ENCODE measurements around the gene FBXO31.
"Not testable (repeated sequence)": the region's sequence is repeated elsewhere in the genome, so short reads cannot be mapped to it uniquely, and the experiment has no call there.

The FBXO31 gene

GRCh38 chr16:87342978-87343752 lies 40.4 kb downstream of the FBXO31 start:
- DNase-seq (ENCODE audit: low read depth), result no peak

DNA sequence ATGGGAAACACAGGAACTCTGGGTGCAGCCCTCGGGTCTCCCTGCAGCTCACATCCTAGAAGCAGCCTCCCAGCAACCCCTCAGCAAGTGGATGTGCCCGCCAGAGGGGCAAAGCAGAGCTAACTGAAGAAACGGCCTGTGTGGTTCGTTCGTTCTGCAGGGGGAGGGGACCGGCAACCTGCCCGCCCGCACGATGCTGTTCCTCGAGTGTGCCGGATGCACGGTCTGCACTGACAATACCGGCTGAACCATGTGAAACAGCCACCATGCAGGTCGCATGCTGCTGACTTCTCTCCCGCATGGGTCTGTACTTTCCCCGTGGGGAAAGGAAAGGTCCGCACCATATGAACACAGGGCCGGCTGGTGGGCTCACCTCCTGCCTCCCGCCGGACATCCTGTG lies 41.1 kb downstream of the FBXO31 start:
- no peak for DNase-seq (ENCODE audit: low read depth)

DNA sequence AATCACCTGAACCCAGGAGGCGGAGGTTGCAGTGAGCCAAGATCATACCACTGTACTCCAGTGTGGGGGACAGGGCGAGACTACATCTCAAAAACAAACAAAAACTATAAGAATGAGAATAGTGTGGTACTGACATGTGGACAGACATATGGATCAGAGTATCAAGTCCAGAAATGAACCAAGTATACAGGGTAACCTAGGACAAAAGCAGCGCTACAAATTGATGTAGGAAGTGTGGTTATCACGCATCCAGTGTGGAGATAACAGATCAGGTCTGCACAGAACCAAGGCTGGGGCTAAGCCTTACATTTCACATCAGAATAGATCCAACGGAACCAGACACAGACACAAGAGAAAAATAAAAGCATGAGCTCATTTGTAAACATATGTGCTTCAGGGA lies 43.4 kb downstream of the FBXO31 start:
- no peak for DNase-seq (ENCODE audit: low read depth)

DNA sequence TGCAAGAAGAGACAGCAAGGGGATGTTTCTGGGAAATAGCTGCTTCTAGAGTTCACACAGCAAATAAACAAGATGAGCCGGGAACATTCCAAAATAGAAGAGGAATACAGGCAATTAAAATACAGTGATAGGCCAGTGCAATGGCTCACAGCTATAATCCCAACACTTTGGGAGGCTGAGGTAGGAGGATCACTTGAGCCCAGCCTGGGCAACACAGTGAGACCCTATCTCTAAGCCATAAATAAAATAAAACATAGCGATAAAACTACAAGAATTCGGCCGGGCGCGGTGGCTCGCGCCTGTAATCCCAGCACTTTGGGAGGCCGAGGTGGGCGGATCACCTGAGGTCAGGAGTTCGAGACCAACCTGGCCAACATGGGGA lies 43.9 kb downstream of the FBXO31 start:
- not testable (repeated sequence) for DNase-seq (ENCODE audit: low read depth)

GRCh38 chr16:87339086-87339723 lies 44.4 kb downstream of the FBXO31 start:
- no peak for DNase-seq (ENCODE audit: low read depth)

- no peak for DNase-seq (ENCODE audit: low read depth)
Measured at GRCh38 chr16:87338155-87338765, 45.3 kb downstream of the FBXO31 start.

DNA sequence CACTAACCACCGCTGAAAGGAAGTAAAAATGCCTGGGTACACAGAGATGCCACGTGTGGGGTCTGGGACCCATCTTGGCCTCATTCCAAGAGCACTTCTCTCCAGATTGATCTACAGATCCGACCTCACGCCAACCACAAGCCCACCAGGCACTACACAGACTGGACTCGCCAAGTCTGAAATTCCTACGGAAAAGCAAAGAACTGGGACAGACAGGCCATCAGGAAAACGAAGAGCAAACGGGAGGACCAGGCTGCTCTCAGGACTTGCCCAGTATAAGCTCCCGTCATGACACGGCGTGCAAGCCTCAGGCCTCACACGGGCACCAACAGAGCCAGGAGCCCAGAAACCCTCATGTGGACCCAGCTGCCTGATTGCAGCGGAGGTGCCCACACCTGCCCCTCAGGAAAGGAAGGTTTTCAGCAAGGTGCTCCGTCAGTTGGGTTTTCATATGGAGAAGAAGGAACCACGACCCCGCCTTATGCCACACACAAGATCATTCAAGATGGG lies 46.3 kb downstream of the FBXO31 start:
- DNase-seq (ENCODE audit: low read depth), result no peak

- DNase-seq (ENCODE audit: low read depth), result no peak
Measured at GRCh38 chr16:87336434-87337240, 46.9 kb downstream of the FBXO31 start.

DNA sequence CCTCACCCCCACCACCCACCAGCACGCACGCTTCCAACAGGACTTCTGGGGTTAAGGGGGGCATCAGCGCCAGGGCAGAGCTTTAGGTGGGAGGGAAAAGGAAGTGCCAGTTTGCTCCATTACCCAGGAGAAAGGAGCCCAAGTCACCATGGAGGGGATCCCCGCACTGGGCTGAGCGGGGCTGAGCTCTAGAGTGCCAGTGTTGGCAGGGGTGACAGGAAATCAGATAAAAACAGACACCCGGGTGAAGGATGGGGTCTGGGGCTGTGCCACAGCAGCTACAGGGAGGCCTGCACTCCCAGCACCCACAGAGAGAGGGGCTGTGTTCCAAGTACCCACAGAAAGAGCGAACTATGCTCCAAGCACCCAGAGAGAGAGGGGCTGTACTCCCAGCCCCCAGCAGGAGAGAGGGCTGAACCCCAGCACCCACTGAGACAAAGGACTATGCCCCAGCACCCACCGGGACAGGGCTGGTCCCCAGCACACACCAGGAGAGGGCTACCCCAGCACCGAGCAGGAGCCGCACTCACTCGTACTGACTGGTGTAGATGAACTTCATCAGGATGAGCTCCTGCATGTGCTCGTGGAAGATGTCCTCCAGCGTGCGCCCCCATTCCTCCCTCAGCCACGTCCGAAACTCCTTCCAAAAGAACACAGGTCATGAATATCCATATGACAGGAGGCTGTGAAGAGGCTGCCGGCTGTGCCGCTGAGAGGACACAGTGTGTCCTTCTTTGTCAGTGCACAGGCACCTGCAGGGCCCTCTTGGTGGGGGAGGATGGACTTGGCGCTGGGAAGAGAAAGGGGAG lies 47.7 kb downstream of the FBXO31 start:
- DNase-seq (ENCODE audit: low read depth), result no peak

GRCh38 chr16:87334651-87335624 lies 48.6 kb downstream of the FBXO31 start:
- no peak for DNase-seq (ENCODE audit: low read depth)

DNA sequence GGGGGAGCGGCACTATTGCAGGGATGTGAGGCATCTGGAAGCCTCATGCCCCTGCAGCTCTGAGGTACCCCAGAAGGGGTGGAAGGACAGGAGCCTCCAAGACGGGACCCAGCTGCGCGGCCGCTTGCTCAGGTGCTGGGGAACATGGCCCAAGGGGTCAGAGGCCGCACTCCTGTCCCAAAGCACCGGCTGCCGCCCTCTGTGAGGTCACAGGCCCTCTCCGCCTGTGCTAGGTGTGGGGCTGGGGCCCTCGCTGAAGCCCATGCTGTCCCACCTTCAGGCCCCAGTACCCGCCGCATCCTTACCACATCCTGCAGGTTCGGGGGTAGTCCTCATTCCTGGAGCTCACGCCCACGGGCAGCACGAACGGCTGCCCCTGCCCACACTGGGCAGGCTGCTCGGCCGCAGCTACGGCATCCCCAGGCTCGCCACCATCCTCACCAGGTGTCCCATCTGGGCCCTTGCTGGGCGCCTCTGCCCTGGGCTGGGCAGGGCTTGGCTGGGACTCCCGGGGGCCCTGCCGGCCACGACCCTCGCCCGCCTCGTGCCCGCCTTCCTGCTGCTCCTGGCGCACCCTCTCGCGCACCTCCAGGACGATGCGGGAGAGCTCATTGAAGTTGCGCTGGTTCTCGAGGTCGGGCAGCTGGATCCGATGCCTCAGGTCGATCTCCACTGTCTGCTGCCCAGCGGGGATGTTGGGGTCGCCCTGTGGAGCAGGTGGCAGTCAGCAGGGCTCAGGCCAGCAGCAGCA lies 49.8 kb downstream of the FBXO31 start:
- DNase-seq (ENCODE audit: low read depth), result no peak

GRCh38 chr16:87333101-87333500 lies 50.5 kb downstream of the FBXO31 start:
- DNase-seq (ENCODE audit: low read depth), result no peak

DNA sequence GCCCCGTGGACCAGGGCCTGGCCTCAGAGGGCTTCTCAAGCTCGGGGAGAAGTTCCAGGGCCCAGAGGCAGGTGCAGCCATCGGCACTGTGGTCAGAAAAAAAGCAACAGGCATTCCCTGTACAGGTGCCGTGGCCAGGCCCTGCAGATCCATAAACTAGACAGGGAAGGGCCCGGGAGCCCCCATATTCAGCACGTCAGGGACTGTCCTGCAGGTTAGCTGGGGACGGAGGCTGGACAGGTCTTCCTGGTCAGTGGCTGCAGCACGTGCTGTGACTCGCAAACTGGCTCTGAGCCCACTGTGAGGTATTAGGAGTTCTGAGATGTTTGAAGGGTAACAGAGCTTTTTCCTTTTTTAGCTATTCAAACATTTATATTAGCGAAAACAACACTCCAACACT lies 51.4 kb downstream of the FBXO31 start:
- DNase-seq (ENCODE audit: low read depth), result no peak

- DNase-seq (ENCODE audit: low read depth), result no peak
Measured at GRCh38 chr16:87331241-87331801, 52.3 kb downstream of the FBXO31 start.

- DNase-seq (ENCODE audit: low read depth), result no peak
Measured at GRCh38 chr16:87330646-87331045, 52.9 kb downstream of the FBXO31 start.

- DNase-seq (ENCODE audit: low read depth), result no peak
Measured at GRCh38 chr16:87330257-87330624, 53.3 kb downstream of the FBXO31 start.

DNA sequence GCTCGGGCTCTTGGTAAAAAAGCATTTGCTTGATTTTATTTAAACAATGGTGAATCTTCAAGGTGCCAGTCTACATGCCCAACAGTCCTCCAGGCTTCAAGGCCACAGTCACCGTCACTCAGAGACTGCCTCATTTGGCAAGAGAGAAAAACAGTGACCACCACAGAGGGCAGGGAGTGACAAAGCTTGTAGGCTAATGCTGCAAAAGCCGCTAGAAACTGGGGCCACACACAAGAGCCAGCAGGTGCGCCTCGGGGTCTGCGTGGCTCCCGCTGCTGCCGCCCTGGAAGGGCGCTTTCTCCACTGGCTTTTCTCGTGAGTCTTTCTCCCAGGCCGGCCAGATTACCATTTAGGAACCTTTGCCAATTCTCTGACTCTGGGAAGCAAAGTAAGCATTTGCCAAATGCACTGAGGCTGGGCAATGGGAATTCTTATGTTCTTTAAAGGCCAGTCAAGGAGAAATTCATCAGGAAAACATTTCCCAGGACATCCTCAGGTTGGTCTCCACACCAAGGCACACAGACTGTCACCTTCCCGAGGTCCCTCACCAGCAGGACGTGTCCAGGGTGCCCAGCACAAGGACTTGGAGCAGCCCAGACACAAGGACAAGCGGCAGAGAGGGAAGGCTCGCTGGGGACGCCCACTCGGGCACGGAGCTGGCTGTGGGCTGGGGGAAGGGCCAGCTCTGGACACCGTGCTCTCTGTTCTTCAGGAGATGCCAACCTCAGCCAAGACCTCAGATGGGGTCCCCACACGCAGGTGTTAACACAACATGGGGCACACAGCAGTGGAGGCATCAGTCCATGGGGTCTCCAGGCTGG lies 53.9 kb downstream of the FBXO31 start:
- DNase-seq (ENCODE audit: low read depth), result no peak

GRCh38 chr16:87328846-87329245 lies 54.7 kb downstream of the FBXO31 start:
- DNase-seq (ENCODE audit: low read depth), result no peak

Data from stimulated activated CD8-positive, alpha-beta memory T cell treated with anti-CD3 and anti-CD28 coated beads, Interleukin-4, amount 100 ng/mL, for 24 hours (primary cell).